ENCODE data around the gene ADAM10.

ADAM10 gene

GRCh38 chr15:58611731-58612676, 137.5 kb downstream of the ADAM10 start:
- H3K4me2 ChIP-seq (ENCODE audit: low read depth, low read length, poor library complexity, severe bottlenecking), result no peak overlapping the region
- peaks cover 47% of the 10 kb centered on the region for H3K79me2 ChIP-seq (ENCODE audit: insufficient read depth, low read length)
- H3K4me3 ChIP-seq (ENCODE audit: low read length, poor library complexity, severe bottlenecking), result no peak overlapping the region
- peaks cover 32% of the 10 kb centered on the region for H3K4me1 ChIP-seq (ENCODE audit: insufficient read depth, low read length, poor library complexity, severe bottlenecking)
- no peaks in the 10 kb centered on the region for H3K27me3 ChIP-seq (ENCODE audit: insufficient read depth, low read length, poor library complexity, severe bottlenecking)
- H3K9ac ChIP-seq (ENCODE audit: low read depth, low read length, poor library complexity, severe bottlenecking), result no peak overlapping the region
- no peaks in the 10 kb centered on the region for H4K20me1 ChIP-seq (ENCODE audit: insufficient read depth, low read length, poor library complexity, severe bottlenecking)
- H3K36me3 ChIP-seq (ENCODE audit: insufficient read depth, low read length), result peaks cover 65% of the 10 kb centered on the region
- H3F3A ChIP-seq (ENCODE audit: low read depth), result peaks cover 3% of the 10 kb centered on the region; the same call in 1 of the 2 replicates
- TF ChIP-seq CTCF (conservative IDR thresholded peaks at IDR 0.05; ENCODE audit: low read length) (peak; percentile 39), EZH2phosphoT487 (IDR thresholded peaks at IDR 0.05; ENCODE audit: borderline replicate concordance) (no peak)
- no peaks in the 10 kb centered on the region for H3K9me2 ChIP-seq (replicated peaks; ENCODE audit: low read depth, low read length)
- peaks cover 7% of the 10 kb centered on the region for H3K9me3 ChIP-seq (ENCODE audit: insufficient read depth, low read depth, low read length)
- H2AFZ ChIP-seq (ENCODE audit: low read length), result no peak overlapping the region

GRCh38 chr15:58608711-58609110, 140.8 kb downstream of the ADAM10 start:
- Histone ChIP-seq H3K4me1 (ENCODE audit: insufficient read depth, low read length, poor library complexity, severe bottlenecking) (peaks cover 41% of the 10 kb centered on the region), H3K4me2 (ENCODE audit: low read depth, low read length, poor library complexity, severe bottlenecking) (peak overlapping the region; percentile 51), H3K9me2 (replicated peaks; ENCODE audit: low read depth, low read length) (no peaks in the 10 kb centered on the region), H3K27me3 (ENCODE audit: insufficient read depth, low read length, poor library complexity, severe bottlenecking) (no peaks in the 10 kb centered on the region), H3K9me3 (ENCODE audit: insufficient read depth, low read depth, low read length) (no peaks in the 10 kb centered on the region; the same call in 1 of the 2 replicates), H3K9ac (ENCODE audit: low read depth, low read length, poor library complexity, severe bottlenecking) (no peak overlapping the region), H3K4me3 (ENCODE audit: low read length, poor library complexity, severe bottlenecking) (peak overlapping the region; percentile 2), H4K20me1 (ENCODE audit: insufficient read depth, low read length, poor library complexity, severe bottlenecking) (no peaks in the 10 kb centered on the region), H2AFZ (ENCODE audit: low read length) (no peak overlapping the region), H3K36me3 (ENCODE audit: insufficient read depth, low read length) (peaks cover 70% of the 10 kb centered on the region), H3K79me2 (ENCODE audit: insufficient read depth, low read length) (peaks cover 44% of the 10 kb centered on the region), H3F3A (ENCODE audit: low read depth) (peaks cover 3% of the 10 kb centered on the region; the same call in 1 of the 2 replicates)
- no peak for TF ChIP-seq EZH2phosphoT487 (IDR thresholded peaks at IDR 0.05; ENCODE audit: borderline replicate concordance)
- TF ChIP-seq CTCF (conservative IDR thresholded peaks at IDR 0.05; ENCODE audit: low read length), result no peak

- peaks cover 70% of the 10 kb centered on the region for H3K36me3 ChIP-seq (ENCODE audit: insufficient read depth, low read length)
- no peaks in the 10 kb centered on the region for H3K9me3 ChIP-seq (ENCODE audit: insufficient read depth, low read depth, low read length)
- H3K4me2 ChIP-seq (ENCODE audit: low read depth, low read length, poor library complexity, severe bottlenecking), result peak overlapping the region; percentile 51
- TF ChIP-seq CTCF (conservative IDR thresholded peaks at IDR 0.05; ENCODE audit: low read length) (no peak), EZH2phosphoT487 (IDR thresholded peaks at IDR 0.05; ENCODE audit: borderline replicate concordance) (no peak)
- peak overlapping the region; percentile 2 for H3K4me3 ChIP-seq (ENCODE audit: low read length, poor library complexity, severe bottlenecking)
- H3K27me3 ChIP-seq (ENCODE audit: insufficient read depth, low read length, poor library complexity, severe bottlenecking), result no peaks in the 10 kb centered on the region
- no peak overlapping the region for H2AFZ ChIP-seq (ENCODE audit: low read length)
- H4K20me1 ChIP-seq (ENCODE audit: insufficient read depth, low read length, poor library complexity, severe bottlenecking), result no peaks in the 10 kb centered on the region
- H3F3A ChIP-seq (ENCODE audit: low read depth), result peaks cover 3% of the 10 kb centered on the region; the same call in 1 of the 2 replicates
- H3K4me1 ChIP-seq (ENCODE audit: insufficient read depth, low read length, poor library complexity, severe bottlenecking), result peaks cover 43% of the 10 kb centered on the region
- H3K9me2 ChIP-seq (replicated peaks; ENCODE audit: low read depth, low read length), result no peaks in the 10 kb centered on the region
- no peak overlapping the region for H3K9ac ChIP-seq (ENCODE audit: low read depth, low read length, poor library complexity, severe bottlenecking)
- peaks cover 38% of the 10 kb centered on the region for H3K79me2 ChIP-seq (ENCODE audit: insufficient read depth, low read length)
Observed at GRCh38 chr15:58608129-58608590, 141.3 kb downstream of the ADAM10 start.

Data from Loucy (cell line).